CD14-positive monocyte (primary cell): ENCODE data around the gene KLHL20. TPM values are rescaled to one million over a fixed set of nuclear protein-coding genes. Genes with fewer than 3 reads are reported as not detected.
"Not testable (repeated sequence)": the region's sequence is repeated elsewhere in the genome, so short reads cannot be mapped to it uniquely, and the experiment has no call there.

Experiments
- DNase-seq, 3 donors: peaks; one replicate each; pipeline ENCODE4 v3.0.0-alpha.2; 2011 to 2022
- H2AFZ ChIP-seq: 2 replicates; pipeline ENCODE4 v1.6.0; 2012; ENCODE audit warnings: mild to moderate bottlenecking, low read depth, low read length, inconsistent platforms; ENCODE audit not compliant: insufficient read depth, poor library complexity, severe bottlenecking
- H3K27ac ChIP-seq, 2 donors: 1 replicate in 1 of 2; 2 replicates in 1 of 2; pipeline ENCODE4 v1.5.1; 2012 to 2013; ENCODE audit warnings: low read length in 2 of 2, control low read depth in 1 of 2, inconsistent platforms in 1 of 2, low read depth in 1 of 2, mild to moderate bottlenecking in 1 of 2
- H3K27me3 ChIP-seq, 2 donors: one replicate each; pipeline versions ENCODE4 v1.6.0 to v1.6.1; 2011 to 2013; ENCODE audit warnings: low read length in 2 of 2; ENCODE audit not compliant: control insufficient read depth in 2 of 2, insufficient read depth in 2 of 2
- H3K36me3 ChIP-seq, 2 donors: replicated peaks in 1 of 2; 1 replicate in 1 of 2; 2 replicates in 1 of 2; pipeline versions ENCODE4 v1.5.1 to v1.6.1; 2012 to 2013; ENCODE audit warnings: low read length in 2 of 2, control low read depth in 1 of 2, inconsistent platforms in 1 of 2, mild to moderate bottlenecking in 1 of 2; ENCODE audit not compliant: insufficient read depth in 2 of 2, control insufficient read depth in 1 of 2
- H3K4me1 ChIP-seq, 2 donors: 1 replicate in 1 of 2; 2 replicates in 1 of 2; pipeline versions ENCODE4 v1.5.1 to v1.6.1; 2012 to 2013; ENCODE audit warnings: low read length in 2 of 2, control low read depth in 1 of 2, inconsistent platforms in 1 of 2, mild to moderate bottlenecking in 1 of 2, moderate library complexity in 1 of 2; ENCODE audit not compliant: insufficient read depth in 2 of 2, control insufficient read depth in 1 of 2
- H3K4me2 ChIP-seq: replicated peaks from 2 replicates; pipeline ENCODE3; 2012; ENCODE audit warnings: low read length, moderate library complexity, mild to moderate bottlenecking; ENCODE audit not compliant: poor library complexity, severe bottlenecking; ENCODE audit errors: extremely low read depth
- H3K4me3 ChIP-seq, 3 experiments: fragments of 200-600 bp in 1 of 3; sonication (generic) in 1 of 3; replicated peaks in 1 of 3; 1 replicate in 2 of 3; 2 replicates in 1 of 3; pipeline ENCODE4 v1.5.1; 2011 to 2013; ENCODE audit warnings: low read length in 3 of 3, mild to moderate bottlenecking in 3 of 3, control low read depth in 2 of 3, low read depth in 2 of 3, inconsistent platforms in 1 of 3, moderate library complexity in 1 of 3
- H3K79me2 ChIP-seq: 2 replicates; pipeline ENCODE4 v1.6.0; 2012; ENCODE audit warnings: mild to moderate bottlenecking, control low read depth, inconsistent platforms, low read length, moderate library complexity; ENCODE audit not compliant: insufficient read depth
- H3K9ac ChIP-seq: 2 replicates; pipeline ENCODE4 v1.6.0; 2017; ENCODE audit warnings: low read length, mild to moderate bottlenecking; ENCODE audit not compliant: insufficient read depth, poor library complexity, severe bottlenecking
- H3K9me3 ChIP-seq, 2 donors: replicated peaks in 1 of 2; 1 replicate in 1 of 2; 2 replicates in 1 of 2; pipeline versions ENCODE4 v1.5.1 to v1.6.1; 2012 to 2013; ENCODE audit warnings: low read length in 2 of 2, control low read depth in 1 of 2; ENCODE audit not compliant: control insufficient read depth in 1 of 2, insufficient read depth in 1 of 2
- H4K20me1 ChIP-seq: 2 replicates; pipeline ENCODE4 v1.6.0; 2012; ENCODE audit warnings: mild to moderate bottlenecking, low read length, control low read depth, moderate library complexity; ENCODE audit not compliant: insufficient read depth
- H3K27ac Mint-ChIP-seq, 7 donors: one replicate each; pipeline ENCODE4 v1.8.0; 2020; ENCODE audit warnings: mild to moderate bottlenecking in 7 of 7, mixed read lengths in 7 of 7, moderate library complexity in 6 of 7, inconsistent platforms in 2 of 7
- H3K27me3 Mint-ChIP-seq, 3 donors: one replicate each; pipeline ENCODE4 v1.8.0; 2021 to 2022; ENCODE audit warnings: low read depth in 3 of 3, mild to moderate bottlenecking in 3 of 3, mixed read lengths in 3 of 3, moderate library complexity in 3 of 3, inconsistent platforms in 1 of 3
- H3K36me3 Mint-ChIP-seq, 2 donors: one replicate each; pipeline ENCODE4 v1.8.0; 2020; ENCODE audit warnings: mixed read lengths in 2 of 2, inconsistent platforms in 1 of 2, mild to moderate bottlenecking in 1 of 2
- H3K4me1 Mint-ChIP-seq: one replicate; pipeline ENCODE4 v1.8.0; 2020; ENCODE audit warnings: mild to moderate bottlenecking, mixed read lengths
- H3K4me3 Mint-ChIP-seq, 2 donors: one replicate each; pipeline ENCODE4 v1.8.0; 2020; ENCODE audit warnings: mild to moderate bottlenecking in 2 of 2, mixed read lengths in 2 of 2, moderate library complexity in 1 of 2
- H3K9me3 Mint-ChIP-seq, 7 donors: one replicate each; pipeline ENCODE4 v1.8.0; 2020 to 2022; ENCODE audit warnings: mixed read lengths in 7 of 7, mild to moderate bottlenecking in 6 of 7, moderate library complexity in 6 of 7, inconsistent platforms in 2 of 7
- WGBS: methylation state at CpG from one replicate; pipeline ENCODE4 v1.1.5; 2013; ENCODE audit warnings: missing lambda C conversion rate; ENCODE audit not compliant: insufficient coverage; 5-methylcytosine and 5-hydroxymethylcytosine counted together
- intact Hi-C, 2 donors: fragments of 100-400 bp; cut with micrococcal nuclease; formaldehyde crosslinking; loops; one replicate each; pipeline versions ENCODE4 v1.15.0 to v1.15.1; 2023
- polyA plus RNA-seq, 3 donors: library from polyadenylated mRNA; depleted of rRNA in 1 of 3; unstranded in 2 of 3; stranded (reverse) in 1 of 3; fragments of 300-500 nt in 2 of 3; fragments of >200 nt in 1 of 3; fragmentation: Illumina TruSeq in 2 of 3; gene quantifications; 1 replicate in 2 of 3; 2 replicates in 1 of 3; pipeline ENCODE4 v1.2.3, GENCODE V29; 2012 to 2021
- TF ChIP-seq, protein P1 (sequence below): fragments of 200-600 bp; IDR thresholded peaks from one replicate; pipeline ENCODE4 v1.8.0; 2022; ENCODE audit warnings: antibody characterized with exemption, mild to moderate bottlenecking

Gene KLHL20
- polyA plus RNA-seq, 3 donors = 6.5 to 9.4 (median 8.2) TPM

DNA sequence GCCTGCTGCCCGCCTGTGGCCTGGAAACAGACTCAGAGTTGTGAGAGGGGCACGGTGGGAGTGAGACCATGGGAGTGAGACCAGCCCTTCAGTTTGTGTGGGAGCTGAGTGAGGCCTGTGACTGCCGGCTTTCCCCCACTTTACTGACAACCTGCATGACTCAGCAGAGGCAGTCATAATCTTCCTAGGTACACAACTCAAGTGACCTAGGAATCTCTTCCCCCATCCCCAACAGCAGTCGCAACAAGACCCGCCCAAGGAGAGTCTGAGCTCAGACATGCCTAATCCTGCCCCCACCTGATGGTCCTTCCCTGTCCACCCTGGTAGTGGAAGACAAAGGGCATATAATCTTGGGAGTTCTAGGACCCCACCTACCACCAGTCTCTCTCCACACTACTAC, 44.2 kb downstream of the KLHL20 start:
- Histone ChIP-seq H3K27me3 (no peaks in the 10 kb centered on the region), H3K79me2 (no peaks in the 10 kb centered on the region), H4K20me1 (no peaks in the 10 kb centered on the region), H3K9ac (no peak overlapping the region), H3K4me1 (no peaks in the 10 kb centered on the region), H3K4me2 (no peak overlapping the region), H3K4me3 (no peak overlapping the region), H3K27ac (no peak overlapping the region), H3K36me3 (peaks cover 52 to 58% of the 10 kb centered on the region in 2 donors), H2AFZ (no peak overlapping the region), H3K9me3 (peaks cover 10 to 22% of the 10 kb centered on the region in 2 donors)
- TF ChIP-seq, protein P1, sequence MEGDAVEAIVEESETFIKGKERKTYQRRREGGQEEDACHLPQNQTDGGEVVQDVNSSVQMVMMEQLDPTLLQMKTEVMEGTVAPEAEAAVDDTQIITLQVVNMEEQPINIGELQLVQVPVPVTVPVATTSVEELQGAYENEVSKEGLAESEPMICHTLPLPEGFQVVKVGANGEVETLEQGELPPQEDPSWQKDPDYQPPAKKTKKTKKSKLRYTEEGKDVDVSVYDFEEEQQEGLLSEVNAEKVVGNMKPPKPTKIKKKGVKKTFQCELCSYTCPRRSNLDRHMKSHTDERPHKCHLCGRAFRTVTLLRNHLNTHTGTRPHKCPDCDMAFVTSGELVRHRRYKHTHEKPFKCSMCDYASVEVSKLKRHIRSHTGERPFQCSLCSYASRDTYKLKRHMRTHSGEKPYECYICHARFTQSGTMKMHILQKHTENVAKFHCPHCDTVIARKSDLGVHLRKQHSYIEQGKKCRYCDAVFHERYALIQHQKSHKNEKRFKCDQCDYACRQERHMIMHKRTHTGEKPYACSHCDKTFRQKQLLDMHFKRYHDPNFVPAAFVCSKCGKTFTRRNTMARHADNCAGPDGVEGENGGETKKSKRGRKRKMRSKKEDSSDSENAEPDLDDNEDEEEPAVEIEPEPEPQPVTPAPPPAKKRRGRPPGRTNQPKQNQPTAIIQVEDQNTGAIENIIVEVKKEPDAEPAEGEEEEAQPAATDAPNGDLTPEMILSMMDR = no peak
- 100% methylated on average over 1 of the region's 5 CpGs for WGBS
- Mint-ChIP-seq H3K27ac (no peak overlapping the region), H3K27me3 (peaks cover 0 to 3% (median 0%) of the 10 kb centered on the region in 3 donors), H3K9me3 (peaks cover 23 to 50% (median 34%) of the 10 kb centered on the region in 7 donors), H3K4me1 (no peaks in the 10 kb centered on the region), H3K36me3 (peaks cover 60 to 66% of the 10 kb centered on the region in 2 donors), H3K4me3 (no peak overlapping the region)
- intact Hi-C loops = no loop called here
- no peak for DNase-seq

DNA sequence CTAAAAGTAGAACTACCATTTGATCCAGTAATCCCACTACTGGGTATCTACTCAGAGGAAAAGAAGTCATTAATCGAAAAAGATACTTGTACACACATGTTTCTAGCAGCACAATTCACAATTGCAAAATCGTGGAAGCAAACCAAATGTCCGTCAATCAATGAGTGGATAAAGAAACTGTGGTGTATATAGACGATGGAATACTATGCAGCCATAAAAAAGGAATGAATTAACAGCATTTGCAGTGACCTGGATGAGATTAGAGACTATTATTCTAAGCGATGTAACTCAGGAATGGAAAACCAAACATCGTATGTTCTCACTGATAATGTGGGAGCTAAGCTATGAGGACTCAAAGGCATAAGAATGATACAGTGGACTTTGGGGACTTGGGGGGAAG, 49.5 kb downstream of the KLHL20 start:
- H4K20me1 ChIP-seq, H3K4me3 Mint-ChIP-seq, H3K27ac Mint-ChIP-seq, H3K4me3 ChIP-seq, H3K27ac ChIP-seq, H3K4me1 ChIP-seq, H3K9me3 ChIP-seq, intact Hi-C loops, H3K27me3 Mint-ChIP-seq, H3K4me2 ChIP-seq, DNase-seq, H3K4me1 Mint-ChIP-seq, H2AFZ ChIP-seq, H3K27me3 ChIP-seq, H3K79me2 ChIP-seq, H3K9ac ChIP-seq: not testable (repeated sequence)
- H3K36me3 Mint-ChIP-seq = peaks cover 35 to 44% of the 10 kb centered on the region in 2 donors
- peaks cover 16 to 39% of the 10 kb centered on the region in 2 donors for H3K36me3 ChIP-seq
- 100% methylated on average over 3 of the region's 6 CpGs for WGBS
- H3K9me3 Mint-ChIP-seq = peaks cover 18 to 33% (median 26%) of the 10 kb centered on the region in 7 donors
